Progenitor cell of endocrine pancreas (in vitro differentiated cells): ENCODE data around the gene SLC9A9. TPM values are rescaled to one million over a fixed set of nuclear protein-coding genes. Genes with fewer than 3 reads are reported as not detected.

Experiments
- DNase-seq: peaks from one replicate; pipeline ENCODE4 v3.0.0; 2021; ENCODE audit warnings: low spot score; ENCODE audit not compliant: unreplicated experiment
- H3K27ac Mint-ChIP-seq: 2 replicates; pipeline ENCODE4 v1.8.0; 2021; ENCODE audit warnings: mild to moderate bottlenecking, moderate library complexity, mixed read lengths
- H3K27me3 Mint-ChIP-seq: 2 replicates; pipeline ENCODE4 v1.8.0; 2021; ENCODE audit warnings: mixed read lengths
- H3K36me3 Mint-ChIP-seq: 2 replicates; pipeline ENCODE4 v1.8.0; 2022; ENCODE audit warnings: mixed read lengths; ENCODE audit not compliant: insufficient read depth
- H3K4me1 Mint-ChIP-seq: 2 replicates; pipeline ENCODE4 v1.8.0; 2021; ENCODE audit warnings: low read depth, mixed read lengths
- H3K4me3 Mint-ChIP-seq: 2 replicates; pipeline ENCODE4 v1.8.0; 2021; ENCODE audit warnings: low read depth, mild to moderate bottlenecking, moderate library complexity, mixed read lengths
- H3K9me3 Mint-ChIP-seq: 2 replicates; pipeline ENCODE4 v1.8.0; 2021; ENCODE audit warnings: low read depth, mixed read lengths
- total RNA-seq: library from RNA; stranded (reverse); gene quantifications from 2 replicates; pipeline ENCODE4 v1.2.1, GENCODE V29; 2021
- TF ChIP-seq, protein P1 (sequence below): fragments of 200-600 bp; sonication (generic); IDR thresholded peaks from one replicate; pipeline ENCODE4 v1.5.0; 2021; ENCODE audit warnings: antibody characterized with exemption, mild to moderate bottlenecking; ENCODE audit not compliant: unreplicated experiment

The SLC9A9 gene
- total RNA-seq, 1 donor from 2014 or later = 0.17 TPM

DNA sequence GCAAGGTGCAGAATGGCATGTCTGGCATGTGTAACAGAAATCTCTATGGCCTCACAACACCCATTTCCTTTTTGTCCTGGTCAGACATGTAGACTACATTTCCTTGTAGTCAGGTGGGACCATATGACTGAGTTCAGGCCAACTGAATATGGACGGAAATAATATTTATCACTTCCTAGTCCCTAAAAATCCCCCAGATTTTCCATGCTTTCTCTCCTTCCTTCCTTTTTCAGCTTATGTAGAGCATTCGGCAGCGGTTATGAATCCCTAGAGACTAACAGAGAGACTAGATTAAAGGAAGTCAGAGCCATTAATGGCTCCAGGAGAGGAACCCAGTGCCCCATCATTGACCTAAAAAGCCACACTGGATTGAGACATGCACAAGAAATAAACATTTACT, 35.8 kb downstream of the SLC9A9 start:
- Mint-ChIP-seq H3K36me3 (no peaks in the 10 kb centered on the region), H3K27ac (no peak overlapping the region), H3K4me3 (no peak overlapping the region), H3K27me3 (no peaks in the 10 kb centered on the region), H3K9me3 (no peaks in the 10 kb centered on the region), H3K4me1 (no peaks in the 10 kb centered on the region)
- no peak for DNase-seq
- TF ChIP-seq, protein P1, sequence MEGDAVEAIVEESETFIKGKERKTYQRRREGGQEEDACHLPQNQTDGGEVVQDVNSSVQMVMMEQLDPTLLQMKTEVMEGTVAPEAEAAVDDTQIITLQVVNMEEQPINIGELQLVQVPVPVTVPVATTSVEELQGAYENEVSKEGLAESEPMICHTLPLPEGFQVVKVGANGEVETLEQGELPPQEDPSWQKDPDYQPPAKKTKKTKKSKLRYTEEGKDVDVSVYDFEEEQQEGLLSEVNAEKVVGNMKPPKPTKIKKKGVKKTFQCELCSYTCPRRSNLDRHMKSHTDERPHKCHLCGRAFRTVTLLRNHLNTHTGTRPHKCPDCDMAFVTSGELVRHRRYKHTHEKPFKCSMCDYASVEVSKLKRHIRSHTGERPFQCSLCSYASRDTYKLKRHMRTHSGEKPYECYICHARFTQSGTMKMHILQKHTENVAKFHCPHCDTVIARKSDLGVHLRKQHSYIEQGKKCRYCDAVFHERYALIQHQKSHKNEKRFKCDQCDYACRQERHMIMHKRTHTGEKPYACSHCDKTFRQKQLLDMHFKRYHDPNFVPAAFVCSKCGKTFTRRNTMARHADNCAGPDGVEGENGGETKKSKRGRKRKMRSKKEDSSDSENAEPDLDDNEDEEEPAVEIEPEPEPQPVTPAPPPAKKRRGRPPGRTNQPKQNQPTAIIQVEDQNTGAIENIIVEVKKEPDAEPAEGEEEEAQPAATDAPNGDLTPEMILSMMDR = no peak

GRCh38 chr3:143811602-143812001, 36.7 kb downstream of the SLC9A9 start:
- Mint-ChIP-seq H3K27ac (no peak overlapping the region), H3K4me3 (no peak overlapping the region), H3K27me3 (no peaks in the 10 kb centered on the region), H3K36me3 (no peaks in the 10 kb centered on the region), H3K4me1 (no peaks in the 10 kb centered on the region), H3K9me3 (no peaks in the 10 kb centered on the region)
- TF ChIP-seq, protein P1 = no peak
- no peak for DNase-seq

DNA sequence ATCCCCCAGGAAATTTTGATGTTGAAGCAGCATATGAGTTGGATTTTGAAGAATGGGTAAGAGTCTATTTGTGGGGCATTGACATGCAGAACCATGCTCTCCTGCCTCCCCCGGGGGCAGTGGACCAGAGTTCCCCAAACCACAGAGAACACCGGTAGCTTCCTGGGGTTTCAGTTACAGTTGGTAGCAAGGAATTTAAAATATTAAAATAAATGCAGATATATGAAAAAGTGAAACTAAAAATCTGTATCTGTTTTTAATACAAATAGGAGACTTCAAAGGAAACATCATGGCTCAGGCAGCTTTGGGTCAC, 37.4 kb downstream of the SLC9A9 start:
- Mint-ChIP-seq H3K4me3 (no peak overlapping the region), H3K27ac (no peak overlapping the region), H3K27me3 (no peaks in the 10 kb centered on the region), H3K36me3 (no peaks in the 10 kb centered on the region), H3K9me3 (no peaks in the 10 kb centered on the region), H3K4me1 (no peaks in the 10 kb centered on the region)
- TF ChIP-seq, protein P1 = no peak
- DNase-seq = no peak

DNA sequence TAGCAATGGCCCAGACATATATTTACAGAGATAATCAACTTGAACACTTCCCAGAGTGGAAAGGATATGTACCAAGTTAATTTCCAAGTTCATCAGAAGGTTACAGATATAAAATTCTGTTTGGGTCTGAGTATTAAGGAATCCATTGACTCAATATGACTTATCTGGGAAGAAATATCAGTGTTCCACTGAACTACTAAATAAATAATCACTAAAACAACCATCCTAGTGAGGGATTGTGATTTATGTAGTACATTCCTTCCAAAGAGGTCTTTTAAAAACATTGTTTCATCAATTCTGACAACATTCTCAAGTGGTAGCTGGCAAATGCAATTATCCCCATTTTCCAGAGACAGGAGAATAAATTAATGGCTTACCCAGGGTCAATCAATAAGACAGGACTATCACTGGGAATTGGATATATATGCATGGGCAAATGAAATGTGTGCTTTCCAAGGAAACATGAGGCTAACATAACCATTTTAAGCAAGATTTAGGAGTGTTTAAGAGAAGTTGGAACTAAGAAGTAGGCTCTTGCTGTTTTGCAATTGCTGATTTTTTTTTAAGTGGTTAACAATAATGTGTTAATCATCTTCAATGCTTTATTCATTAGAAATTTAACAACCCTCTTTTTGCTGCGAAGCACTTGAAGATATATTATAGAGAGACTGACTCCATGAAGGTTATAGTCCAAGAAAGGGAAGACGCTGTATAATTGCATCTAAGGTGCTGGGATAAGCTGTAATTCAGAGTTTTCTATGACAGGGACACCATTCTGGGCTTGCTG, 37.9 kb downstream of the SLC9A9 start:
- Mint-ChIP-seq H3K27me3 (no peaks in the 10 kb centered on the region), H3K9me3 (no peaks in the 10 kb centered on the region), H3K4me3 (no peak overlapping the region), H3K36me3 (no peaks in the 10 kb centered on the region), H3K27ac (no peak overlapping the region), H3K4me1 (no peaks in the 10 kb centered on the region)
- TF ChIP-seq, protein P1 = no peak
- DNase-seq = no peak

- Mint-ChIP-seq H3K4me1 (no peaks in the 10 kb centered on the region), H3K27me3 (no peaks in the 10 kb centered on the region), H3K36me3 (no peaks in the 10 kb centered on the region), H3K4me3 (no peak overlapping the region), H3K27ac (no peak overlapping the region), H3K9me3 (no peaks in the 10 kb centered on the region)
- no peak for DNase-seq
- TF ChIP-seq, protein P1 = no peak
These were observed 39.1 kb downstream of the SLC9A9 start for GRCh38 chr3:143809121-143809621.
